ENCODE measurements around the gene SFXN1. TPM values are rescaled to one million over a fixed set of nuclear protein-coding genes. Genes with fewer than 3 reads are reported as not detected.
"Not testable (repeated sequence)": the region's sequence is repeated elsewhere in the genome, so short reads cannot be mapped to it uniquely, and the experiment has no call there.

The SFXN1 gene
- polyA plus RNA-seq, 2 donors: 9.3 to 14.1 TPM

- no peak overlapping the region for H3K27ac ChIP-seq (ENCODE audit: low read depth in 2 of 2, low read length in 1 of 2)
- no peaks in the 10 kb centered on the region for H3K9me3 ChIP-seq (ENCODE audit: control insufficient read depth in 2 of 2, insufficient read depth in 1 of 2, low read depth in 1 of 2, low read length in 1 of 2)
- peaks cover 6 to 14% of the 10 kb centered on the region in 2 donors for H3K36me3 ChIP-seq (ENCODE audit: control insufficient read depth in 2 of 2, insufficient read depth in 2 of 2, low read length in 1 of 2)
- H3K4me1 ChIP-seq (ENCODE audit: control insufficient read depth in 2 of 2, insufficient read depth in 2 of 2, low read length in 1 of 2): no peaks in the 10 kb centered on the region
- no peak overlapping the region for H3K4me3 ChIP-seq (ENCODE audit: low read depth in 1 of 2, low read length in 2 of 2)
- WGBS, 2 donors: 89 to 93% methylated on average over 11 of the region's 11 CpGs
- H3K27me3 ChIP-seq (ENCODE audit: control insufficient read depth in 1 of 2, insufficient read depth in 2 of 2, low read length in 2 of 2): no peaks in the 10 kb centered on the region
Measured at GRCh38 chr5:175487514-175488222, 9.3 kb downstream of the SFXN1 start.

- H3K27me3 ChIP-seq (ENCODE audit: control insufficient read depth in 1 of 2, insufficient read depth in 2 of 2, low read length in 2 of 2): no peaks in the 10 kb centered on the region
- no peaks in the 10 kb centered on the region for H3K4me1 ChIP-seq (ENCODE audit: control insufficient read depth in 2 of 2, insufficient read depth in 2 of 2, low read length in 1 of 2)
- 83 to 84% methylated on average over 6 of the region's 6 CpGs for WGBS, 2 donors
- H3K9me3 ChIP-seq (ENCODE audit: control insufficient read depth in 2 of 2, insufficient read depth in 1 of 2, low read depth in 1 of 2, low read length in 1 of 2): no peaks in the 10 kb centered on the region
- H3K36me3 ChIP-seq (ENCODE audit: control insufficient read depth in 2 of 2, insufficient read depth in 2 of 2, low read length in 1 of 2): peaks cover 6% of the 10 kb centered on the region in 2 donors
- H3K27ac ChIP-seq (ENCODE audit: low read depth in 2 of 2, low read length in 1 of 2): no peak overlapping the region
- H3K4me3 ChIP-seq (ENCODE audit: low read depth in 1 of 2, low read length in 2 of 2): no peak overlapping the region
Measured at GRCh38 chr5:175489693-175490443, 11.5 kb downstream of the SFXN1 start.

GRCh38 chr5:175491223-175491622, 12.9 kb downstream of the SFXN1 start:
- peaks cover 6% of the 10 kb centered on the region in 2 donors for H3K36me3 ChIP-seq (ENCODE audit: control insufficient read depth in 2 of 2, insufficient read depth in 2 of 2, low read length in 1 of 2)
- 82 to 84% methylated on average over 6 of the region's 6 CpGs for WGBS, 2 donors

GRCh38 chr5:175493260-175493659, 14.9 kb downstream of the SFXN1 start:
- H3K27ac ChIP-seq (ENCODE audit: low read depth in 2 of 2, low read length in 1 of 2): no peak overlapping the region
- WGBS, 2 donors: 67 to 76% methylated on average over 7 of the region's 7 CpGs
- H3K27me3 ChIP-seq (ENCODE audit: control insufficient read depth in 1 of 2, insufficient read depth in 2 of 2, low read length in 2 of 2): no peaks in the 10 kb centered on the region
- no peaks in the 10 kb centered on the region for H3K9me3 ChIP-seq (ENCODE audit: control insufficient read depth in 2 of 2, insufficient read depth in 1 of 2, low read depth in 1 of 2, low read length in 1 of 2)
- peaks cover 6% of the 10 kb centered on the region in 2 donors for H3K36me3 ChIP-seq (ENCODE audit: control insufficient read depth in 2 of 2, insufficient read depth in 2 of 2, low read length in 1 of 2)
- H3K4me3 ChIP-seq (ENCODE audit: low read depth in 1 of 2, low read length in 2 of 2): no peak overlapping the region
- no peaks in the 10 kb centered on the region for H3K4me1 ChIP-seq (ENCODE audit: control insufficient read depth in 2 of 2, insufficient read depth in 2 of 2, low read length in 1 of 2)

More at GRCh38 chr5:175491223-175491622, 12.9 kb downstream of the SFXN1 start:
- H3K4me3 ChIP-seq (ENCODE audit: low read depth in 1 of 2, low read length in 2 of 2): no peak overlapping the region
- no peaks in the 10 kb centered on the region for H3K4me1 ChIP-seq (ENCODE audit: control insufficient read depth in 2 of 2, insufficient read depth in 2 of 2, low read length in 1 of 2)
- no peak overlapping the region for H3K27ac ChIP-seq (ENCODE audit: low read depth in 2 of 2, low read length in 1 of 2)
- H3K9me3 ChIP-seq (ENCODE audit: control insufficient read depth in 2 of 2, insufficient read depth in 1 of 2, low read depth in 1 of 2, low read length in 1 of 2): no peaks in the 10 kb centered on the region
- H3K27me3 ChIP-seq (ENCODE audit: control insufficient read depth in 1 of 2, insufficient read depth in 2 of 2, low read length in 2 of 2): no peaks in the 10 kb centered on the region

- Histone ChIP-seq H3K9me3 (ENCODE audit: control insufficient read depth in 2 of 2, insufficient read depth in 1 of 2, low read depth in 1 of 2, low read length in 1 of 2) (no peaks in the 10 kb centered on the region), H3K27ac (ENCODE audit: low read depth in 2 of 2, low read length in 1 of 2) (no peak overlapping the region), H3K27me3 (ENCODE audit: control insufficient read depth in 1 of 2, insufficient read depth in 2 of 2, low read length in 2 of 2) (no peaks in the 10 kb centered on the region), H3K4me1 (ENCODE audit: control insufficient read depth in 2 of 2, insufficient read depth in 2 of 2, low read length in 1 of 2) (no peaks in the 10 kb centered on the region), H3K4me3 (ENCODE audit: low read depth in 1 of 2, low read length in 2 of 2) (no peak overlapping the region), H3K36me3 (ENCODE audit: control insufficient read depth in 2 of 2, insufficient read depth in 2 of 2, low read length in 1 of 2) (peaks cover 4 to 6% of the 10 kb centered on the region in 2 donors)
- 85 to 92% methylated on average over 8 of the region's 8 CpGs for WGBS, 2 donors
Measured at GRCh38 chr5:175493726-175494125, 15.4 kb downstream of the SFXN1 start.

- H3K4me3 ChIP-seq (ENCODE audit: low read depth in 1 of 2, low read length in 2 of 2): no peak overlapping the region
- peaks cover 4 to 5% of the 10 kb centered on the region in 2 donors for H3K36me3 ChIP-seq (ENCODE audit: control insufficient read depth in 2 of 2, insufficient read depth in 2 of 2, low read length in 1 of 2)
- peak overlapping the region; percentile 30 to 39 for H3K27ac ChIP-seq (ENCODE audit: low read depth in 2 of 2, low read length in 1 of 2)
- 58 to 77% methylated on average over 17 of the region's 17 CpGs for WGBS, 2 donors
- H3K27me3 ChIP-seq (ENCODE audit: control insufficient read depth in 1 of 2, insufficient read depth in 2 of 2, low read length in 2 of 2): no peaks in the 10 kb centered on the region
- H3K4me1 ChIP-seq (ENCODE audit: control insufficient read depth in 2 of 2, insufficient read depth in 2 of 2, low read length in 1 of 2): no peaks in the 10 kb centered on the region
- H3K9me3 ChIP-seq (ENCODE audit: control insufficient read depth in 2 of 2, insufficient read depth in 1 of 2, low read depth in 1 of 2, low read length in 1 of 2): no peaks in the 10 kb centered on the region
Measured at GRCh38 chr5:175494264-175495183, 16.2 kb downstream of the SFXN1 start.

- WGBS, 2 donors: 88 to 93% methylated on average over 7 of the region's 7 CpGs
- H3K27ac ChIP-seq (ENCODE audit: low read depth in 2 of 2, low read length in 1 of 2): no peak overlapping the region
- no peaks in the 10 kb centered on the region for H3K4me1 ChIP-seq (ENCODE audit: control insufficient read depth in 2 of 2, insufficient read depth in 2 of 2, low read length in 1 of 2)
- no peaks in the 10 kb centered on the region for H3K36me3 ChIP-seq (ENCODE audit: control insufficient read depth in 2 of 2, insufficient read depth in 2 of 2, low read length in 1 of 2)
- no peak overlapping the region for H3K4me3 ChIP-seq (ENCODE audit: low read depth in 1 of 2, low read length in 2 of 2)
- H3K9me3 ChIP-seq (ENCODE audit: control insufficient read depth in 2 of 2, insufficient read depth in 1 of 2, low read depth in 1 of 2, low read length in 1 of 2): no peaks in the 10 kb centered on the region
- no peaks in the 10 kb centered on the region for H3K27me3 ChIP-seq (ENCODE audit: control insufficient read depth in 1 of 2, insufficient read depth in 2 of 2, low read length in 2 of 2)
Measured at GRCh38 chr5:175501759-175502158, 23.4 kb downstream of the SFXN1 start.

GRCh38 chr5:175507671-175508070, 29.3 kb downstream of the SFXN1 start:
- not testable (repeated sequence) for H3K27ac ChIP-seq (ENCODE audit: low read depth in 2 of 2, low read length in 1 of 2); H3K9me3 ChIP-seq (ENCODE audit: control insufficient read depth in 2 of 2, insufficient read depth in 1 of 2, low read depth in 1 of 2, low read length in 1 of 2); H3K27me3 ChIP-seq (ENCODE audit: control insufficient read depth in 1 of 2, insufficient read depth in 2 of 2, low read length in 2 of 2); H3K4me3 ChIP-seq (ENCODE audit: low read depth in 1 of 2, low read length in 2 of 2); H3K36me3 ChIP-seq (ENCODE audit: control insufficient read depth in 2 of 2, insufficient read depth in 2 of 2, low read length in 1 of 2); H3K4me1 ChIP-seq (ENCODE audit: control insufficient read depth in 2 of 2, insufficient read depth in 2 of 2, low read length in 1 of 2)
- 90 to 91% methylated on average over 4 of the region's 4 CpGs for WGBS, 2 donors

GRCh38 chr5:175508896-175509295, 30.5 kb downstream of the SFXN1 start:
- H3K36me3 ChIP-seq (ENCODE audit: control insufficient read depth in 2 of 2, insufficient read depth in 2 of 2, low read length in 1 of 2): peaks cover 10 to 17% of the 10 kb centered on the region in 2 donors
- WGBS, 2 donors: 81 to 85% methylated on average over 2 of the region's 2 CpGs
- H3K4me3 ChIP-seq (ENCODE audit: low read depth in 1 of 2, low read length in 2 of 2): no peak overlapping the region
- no peaks in the 10 kb centered on the region for H3K27me3 ChIP-seq (ENCODE audit: control insufficient read depth in 1 of 2, insufficient read depth in 2 of 2, low read length in 2 of 2)
- no peaks in the 10 kb centered on the region for H3K4me1 ChIP-seq (ENCODE audit: control insufficient read depth in 2 of 2, insufficient read depth in 2 of 2, low read length in 1 of 2)
- H3K27ac ChIP-seq (ENCODE audit: low read depth in 2 of 2, low read length in 1 of 2): no peak overlapping the region
- no peaks in the 10 kb centered on the region for H3K9me3 ChIP-seq (ENCODE audit: control insufficient read depth in 2 of 2, insufficient read depth in 1 of 2, low read depth in 1 of 2, low read length in 1 of 2)

Data from esophagus (tissue), 2 donors.